ENCODE measurements around the gene VGLL4.
"Not testable (repeated sequence)": the region's sequence is repeated elsewhere in the genome, so short reads cannot be mapped to it uniquely, and the experiment has no call there.

Gene VGLL4

DNA sequence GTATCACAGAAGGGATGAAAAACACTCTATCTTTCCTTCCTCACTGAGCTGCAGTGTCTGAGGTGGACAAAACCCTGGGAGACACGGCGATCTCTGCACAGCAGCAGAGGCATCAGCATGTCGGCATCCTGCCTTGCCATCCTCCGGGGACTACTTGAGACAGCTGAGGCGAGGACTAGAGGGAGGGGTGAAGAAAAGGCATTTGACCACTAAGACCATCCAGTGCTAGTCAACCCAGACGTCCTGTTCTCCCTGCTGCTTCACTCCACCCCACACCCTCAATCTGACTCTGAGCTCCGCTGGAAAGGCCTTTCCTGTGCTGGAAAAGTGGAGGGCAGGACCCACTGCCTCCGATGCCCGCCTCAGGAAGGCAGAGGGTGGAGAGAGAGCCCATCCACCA, 67.3 kb downstream of the VGLL4 start:
- H4K91ac ChIP-seq (ENCODE audit: low read depth, low read length) = no peak overlapping the region
- H2BK5ac ChIP-seq (ENCODE audit: low read depth, low read length, poor library complexity) = no peak overlapping the region
- no peaks in the 10 kb centered on the region for H3K79me1 ChIP-seq (ENCODE audit: low read length)
- no peak overlapping the region for H3K14ac ChIP-seq (ENCODE audit: low read length)
- peak overlapping the region; percentile 22 for H3K18ac ChIP-seq (ENCODE audit: low read length)
- H3K9me3 ChIP-seq (ENCODE audit: insufficient read depth, low read depth, low read length) = peaks cover 2% of the 10 kb centered on the region
- H2AFZ ChIP-seq (ENCODE audit: insufficient read depth, low read length, poor library complexity) = no peak overlapping the region
- no peak overlapping the region for H4K8ac ChIP-seq (ENCODE audit: low read depth, low read length)
- H3K27ac ChIP-seq (ENCODE audit: low read depth, low read length) = no peak overlapping the region
- H3K4me2 ChIP-seq (ENCODE audit: low read length) = no peak overlapping the region
- H3K23ac ChIP-seq (ENCODE audit: low read length) = no peak overlapping the region
- H4K12ac ChIP-seq (ENCODE audit: low read depth, low read length) = no peak overlapping the region
- H2BK12ac ChIP-seq (ENCODE audit: low read length) = no peak overlapping the region
- H2AK5ac ChIP-seq (ENCODE audit: low read length) = no peak overlapping the region
- no peak overlapping the region for H2BK120ac ChIP-seq (ENCODE audit: insufficient read depth, low read length, poor library complexity)
- H3K4me3 ChIP-seq (ENCODE audit: low read depth, low read length) = no peak overlapping the region
- peaks cover 2% of the 10 kb centered on the region for H3K79me2 ChIP-seq (ENCODE audit: control insufficient read depth, insufficient read depth, low read length, poor library complexity)
- H3K27me3 ChIP-seq (ENCODE audit: insufficient read depth, low read length) = no peaks in the 10 kb centered on the region
- H3K4me1 ChIP-seq (ENCODE audit: control insufficient read depth in 1 of 2, insufficient read depth in 2 of 2, low read length in 2 of 2) = peaks cover 3 to 7% of the 10 kb centered on the region in 2 experiments
- no peak overlapping the region for H3K4ac ChIP-seq (ENCODE audit: low read depth, low read length)
- peaks cover 8 to 13% of the 10 kb centered on the region in 2 experiments for H3K36me3 ChIP-seq (ENCODE audit: control insufficient read depth in 1 of 2, insufficient read depth in 2 of 2, low read length in 2 of 2)
- no peak for DNase-seq
- WGBS (ENCODE audit: extremely low coverage, insufficient coverage, insufficient read length) = no CpG with 5 or more reads among the region's 9 CpGs
- no peak overlapping the region for H3K9ac ChIP-seq (ENCODE audit: low read length)

DNA sequence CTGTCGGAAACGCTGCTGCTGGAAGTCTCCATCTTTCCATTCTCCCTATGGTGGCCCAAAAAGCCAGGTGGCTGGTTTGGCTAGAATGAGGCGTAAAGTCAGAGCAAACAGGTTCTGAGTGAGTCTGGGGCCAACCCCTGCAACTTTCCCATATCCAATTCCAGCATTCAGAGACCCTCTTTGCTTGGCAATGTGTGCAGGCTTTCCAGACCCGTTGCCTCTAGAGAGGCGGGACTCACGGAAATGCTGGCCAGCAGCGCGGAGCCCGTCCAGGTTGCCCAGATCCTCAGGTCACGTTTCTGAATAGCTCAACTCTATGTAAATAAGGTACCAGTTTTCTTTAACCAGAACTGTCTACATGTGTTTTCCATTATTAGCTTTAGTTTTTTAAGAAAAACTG, 68.0 kb downstream of the VGLL4 start:
- no CpG with 5 or more reads among the region's 10 CpGs for WGBS (ENCODE audit: extremely low coverage, insufficient coverage, insufficient read length)
- H3K27ac ChIP-seq (ENCODE audit: low read depth, low read length) = no peak overlapping the region
- no peak overlapping the region for H4K91ac ChIP-seq (ENCODE audit: low read depth, low read length)
- H3K4me3 ChIP-seq (ENCODE audit: low read depth, low read length) = no peak overlapping the region
- no peak overlapping the region for H2BK120ac ChIP-seq (ENCODE audit: insufficient read depth, low read length, poor library complexity)
- H4K12ac ChIP-seq (ENCODE audit: low read depth, low read length) = no peak overlapping the region
- H3K9me3 ChIP-seq (ENCODE audit: insufficient read depth, low read depth, low read length) = peaks cover 2% of the 10 kb centered on the region
- H2AFZ ChIP-seq (ENCODE audit: insufficient read depth, low read length, poor library complexity) = no peak overlapping the region
- H3K36me3 ChIP-seq (ENCODE audit: control insufficient read depth in 1 of 2, insufficient read depth in 2 of 2, low read length in 2 of 2) = peaks cover 12 to 19% of the 10 kb centered on the region in 2 experiments
- H3K14ac ChIP-seq (ENCODE audit: low read length) = no peak overlapping the region
- DNase-seq = no peak
- peaks cover 0 to 3% of the 10 kb centered on the region in 2 experiments for H3K4me1 ChIP-seq (ENCODE audit: control insufficient read depth in 1 of 2, insufficient read depth in 2 of 2, low read length in 2 of 2)
- no peak overlapping the region for H3K18ac ChIP-seq (ENCODE audit: low read length)
- no peak overlapping the region for H3K9ac ChIP-seq (ENCODE audit: low read length)
- no peak overlapping the region for H2BK5ac ChIP-seq (ENCODE audit: low read depth, low read length, poor library complexity)
- no peak overlapping the region for H3K4ac ChIP-seq (ENCODE audit: low read depth, low read length)
- H2BK12ac ChIP-seq (ENCODE audit: low read length) = no peak overlapping the region
- H3K23ac ChIP-seq (ENCODE audit: low read length) = no peak overlapping the region
- H3K27me3 ChIP-seq (ENCODE audit: insufficient read depth, low read length) = no peaks in the 10 kb centered on the region
- H3K79me2 ChIP-seq (ENCODE audit: control insufficient read depth, insufficient read depth, low read length, poor library complexity) = no peaks in the 10 kb centered on the region
- H3K79me1 ChIP-seq (ENCODE audit: low read length) = no peaks in the 10 kb centered on the region
- no peak overlapping the region for H4K8ac ChIP-seq (ENCODE audit: low read depth, low read length)
- no peak overlapping the region for H3K4me2 ChIP-seq (ENCODE audit: low read length)
- H2AK5ac ChIP-seq (ENCODE audit: low read length) = no peak overlapping the region

GRCh38 chr3:11574981-11575669, 68.6 kb downstream of the VGLL4 start:
- H2BK120ac ChIP-seq (ENCODE audit: insufficient read depth, low read length, poor library complexity) = no peak overlapping the region
- H3K4me1 ChIP-seq (ENCODE audit: control insufficient read depth in 1 of 2, insufficient read depth in 2 of 2, low read length in 2 of 2) = peaks cover 0 to 3% of the 10 kb centered on the region in 2 experiments
- no peak overlapping the region for H3K14ac ChIP-seq (ENCODE audit: low read length)
- no peak overlapping the region for H2BK5ac ChIP-seq (ENCODE audit: low read depth, low read length, poor library complexity)
- H3K27me3 ChIP-seq (ENCODE audit: insufficient read depth, low read length) = no peaks in the 10 kb centered on the region
- no peak overlapping the region for H3K9ac ChIP-seq (ENCODE audit: low read length)
- no peaks in the 10 kb centered on the region for H3K79me2 ChIP-seq (ENCODE audit: control insufficient read depth, insufficient read depth, low read length, poor library complexity)
- no peak overlapping the region for H3K4ac ChIP-seq (ENCODE audit: low read depth, low read length)
- no CpG with 5 or more reads among the region's 20 CpGs for WGBS (ENCODE audit: extremely low coverage, insufficient coverage, insufficient read length)
- H2BK12ac ChIP-seq (ENCODE audit: low read length) = no peak overlapping the region
- H2AFZ ChIP-seq (ENCODE audit: insufficient read depth, low read length, poor library complexity) = no peak overlapping the region
- H3K27ac ChIP-seq (ENCODE audit: low read depth, low read length) = no peak overlapping the region
- H4K8ac ChIP-seq (ENCODE audit: low read depth, low read length) = no peak overlapping the region
- H3K18ac ChIP-seq (ENCODE audit: low read length) = no peak overlapping the region
- peaks cover 13 to 20% of the 10 kb centered on the region in 2 experiments for H3K36me3 ChIP-seq (ENCODE audit: control insufficient read depth in 1 of 2, insufficient read depth in 2 of 2, low read length in 2 of 2)
- H4K12ac ChIP-seq (ENCODE audit: low read depth, low read length) = no peak overlapping the region
- H3K23ac ChIP-seq (ENCODE audit: low read length) = no peak overlapping the region
- H3K4me2 ChIP-seq (ENCODE audit: low read length) = no peak overlapping the region
- DNase-seq = no peak
- no peak overlapping the region for H2AK5ac ChIP-seq (ENCODE audit: low read length)
- no peaks in the 10 kb centered on the region for H3K79me1 ChIP-seq (ENCODE audit: low read length)
- H3K4me3 ChIP-seq (ENCODE audit: low read depth, low read length) = no peak overlapping the region
- no peak overlapping the region for H4K91ac ChIP-seq (ENCODE audit: low read depth, low read length)
- H3K9me3 ChIP-seq (ENCODE audit: insufficient read depth, low read depth, low read length) = peaks cover 2% of the 10 kb centered on the region

DNA sequence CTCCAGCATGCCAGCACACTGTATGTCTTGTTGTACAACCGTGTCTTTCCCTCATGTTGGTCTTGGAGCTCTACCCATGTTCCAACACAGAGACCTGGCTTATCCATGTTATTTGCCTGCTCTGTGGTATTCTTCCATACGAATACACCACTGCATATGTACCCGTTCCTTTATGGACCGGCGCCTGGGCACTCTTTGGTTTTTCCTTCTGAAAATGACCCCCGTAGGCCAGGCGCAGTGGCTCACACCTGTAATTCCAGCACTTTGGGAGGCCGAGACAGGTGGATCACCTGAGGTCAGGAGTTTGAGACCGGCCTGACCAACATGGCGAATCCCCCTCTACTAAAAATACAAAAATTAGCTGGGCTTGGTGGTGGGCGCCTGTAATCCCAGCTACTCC, 71.1 kb downstream of the VGLL4 start:
- H4K12ac ChIP-seq (ENCODE audit: low read depth, low read length); H2BK5ac ChIP-seq (ENCODE audit: low read depth, low read length, poor library complexity); H2AK5ac ChIP-seq (ENCODE audit: low read length); H4K91ac ChIP-seq (ENCODE audit: low read depth, low read length); H3K18ac ChIP-seq (ENCODE audit: low read length); H3K23ac ChIP-seq (ENCODE audit: low read length); H3K79me1 ChIP-seq (ENCODE audit: low read length); H3K4ac ChIP-seq (ENCODE audit: low read depth, low read length); H2AFZ ChIP-seq (ENCODE audit: insufficient read depth, low read length, poor library complexity); H3K14ac ChIP-seq (ENCODE audit: low read length); H3K4me2 ChIP-seq (ENCODE audit: low read length); H3K9ac ChIP-seq (ENCODE audit: low read length); H3K27ac ChIP-seq (ENCODE audit: low read depth, low read length); DNase-seq; H3K4me3 ChIP-seq (ENCODE audit: low read depth, low read length); H2BK12ac ChIP-seq (ENCODE audit: low read length); H4K8ac ChIP-seq (ENCODE audit: low read depth, low read length); H3K27me3 ChIP-seq (ENCODE audit: insufficient read depth, low read length); H3K9me3 ChIP-seq (ENCODE audit: insufficient read depth, low read depth, low read length); H3K79me2 ChIP-seq (ENCODE audit: control insufficient read depth, insufficient read depth, low read length, poor library complexity); H2BK120ac ChIP-seq (ENCODE audit: insufficient read depth, low read length, poor library complexity): not testable (repeated sequence)
- Histone ChIP-seq H3K4me1 (ENCODE audit: control insufficient read depth in 1 of 2, insufficient read depth in 2 of 2, low read length in 2 of 2) (peaks cover 12% of the 10 kb centered on the region in 2 experiments), H3K36me3 (ENCODE audit: control insufficient read depth in 1 of 2, insufficient read depth in 2 of 2, low read length in 2 of 2) (peaks cover 15 to 20% of the 10 kb centered on the region in 2 experiments)
- WGBS (ENCODE audit: extremely low coverage, insufficient coverage, insufficient read length) = no CpG with 5 or more reads among the region's 11 CpGs
